HCT116 (cell line): Measurements from ENCODE around the gene HUS1.

ENCODE experiments used
- ATF3 ChIP-seq: IDR thresholded peaks from 2 replicates; pipeline ENCODE4 v1.6.1; 2012
- CEBPB ChIP-seq: IDR thresholded peaks from 2 replicates; pipeline ENCODE4 v1.6.1; 2012; ENCODE audit warnings: low read depth
- CTCF ChIP-seq, 3 experiments: fragments of 200-600 bp in 1 of 3; sonication (generic) in 1 of 3; IDR thresholded peaks in 2 of 3; conservative IDR thresholded peaks in 1 of 3; 2 replicates each; pipeline ENCODE4 v1.5.1; 2012 to 2017; ENCODE audit warnings: low read depth in 2 of 3, low read length in 2 of 3, antibody characterized with exemption in 1 of 3, borderline replicate concordance in 1 of 3, control low read depth in 1 of 3, mild to moderate bottlenecking in 1 of 3, mixed read lengths in 1 of 3, mixed run types in 1 of 3, moderate library complexity in 1 of 3; ENCODE audit not compliant: insufficient read depth in 1 of 3
- EZH2 ChIP-seq: fragments of 200-600 bp; sonication (generic); IDR thresholded peaks from 2 replicates; pipeline ENCODE4 v1.6.1; 2017; ENCODE audit warnings: antibody characterized with exemption, mixed run types
- EZH2phosphoT487 ChIP-seq: fragments of 200-600 bp; IDR thresholded peaks from 2 replicates; pipeline ENCODE4 v1.6.1; 2018; ENCODE audit warnings: antibody characterized with exemption, borderline replicate concordance
- MAX ChIP-seq: IDR thresholded peaks from 2 replicates; pipeline ENCODE4 v1.6.1; 2012
- POLR2A ChIP-seq: IDR thresholded peaks from 2 replicates; pipeline ENCODE4 v1.7.0; 2011; ENCODE audit warnings: borderline replicate concordance; ENCODE audit not compliant: insufficient read depth, insufficient read length; ENCODE audit errors: extremely low read depth
- POLR2AphosphoS5 ChIP-seq: IDR thresholded peaks from 2 replicates; pipeline ENCODE4 v1.6.1; 2011; ENCODE audit warnings: mild to moderate bottlenecking, low read depth, low read length, moderate library complexity
- REST ChIP-seq: IDR thresholded peaks from 2 replicates; pipeline ENCODE4 v1.6.1; 2012; ENCODE audit warnings: low read depth
- SP1 ChIP-seq: IDR thresholded peaks from 2 replicates; pipeline ENCODE4 v1.6.1; 2012; ENCODE audit warnings: low read depth
- ZBTB33 ChIP-seq: IDR thresholded peaks from 2 replicates; pipeline ENCODE4 v1.6.1; 2011; ENCODE audit warnings: mild to moderate bottlenecking, low read length, moderate library complexity; ENCODE audit not compliant: insufficient replicate concordance; ENCODE audit errors: extremely low read depth
- ZNF274 ChIP-seq: fragments of 200-500 bp; sonication (Bioruptor generic); IDR thresholded peaks from 2 replicates; pipeline ENCODE4 v1.6.1; 2014; ENCODE audit warnings: mild to moderate bottlenecking, low read depth, low read length, inconsistent platforms

- no peak for TF ChIP-seq CTCF (IDR thresholded peaks at IDR 0.05 in 2 of 3, conservative IDR thresholded peaks at IDR 0.05 in 1 of 3; ENCODE audit: borderline replicate concordance in 1 of 3, insufficient read depth in 1 of 3, low read depth in 2 of 3, low read length in 2 of 3)
- no peak for TF ChIP-seq EZH2
- no peak for TF ChIP-seq POLR2A
- no peak for TF ChIP-seq CEBPB
- TF ChIP-seq POLR2AphosphoS5, result no peak
- no peak for TF ChIP-seq MAX
- TF ChIP-seq SP1, result no peak
- no peak for TF ChIP-seq ZBTB33
- TF ChIP-seq ZNF274, result no peak
- no peak for TF ChIP-seq EZH2phosphoT487
- TF ChIP-seq ATF3, result no peak
- TF ChIP-seq REST, result no peak
These were observed 31.9 kb upstream of the HUS1 start for GRCh38 chr7:48011323-48011722.
